HG02981 (cell line): ENCODE measurements around the gene AIM2.
"Not testable (repeated sequence)": the region's sequence is repeated elsewhere in the genome, so short reads cannot be mapped to it uniquely, and the experiment has no call there.

ENCODE experiments used
- ATAC-seq: cut with Tn5 transposase; IDR thresholded peaks from one replicate; pipeline ENCODE4 v1.9.1; 2021; ENCODE audit warnings: mild to moderate bottlenecking, moderate library complexity; ENCODE audit not compliant: unreplicated experiment

Gene AIM2

GRCh38 chr1:159081626-159082025 is 5.1 kb upstream of the AIM2 start:
- no peak for ATAC-seq

GRCh38 chr1:159079525-159079924 is 3.0 kb upstream of the AIM2 start:
- ATAC-seq: no peak

GRCh38 chr1:159077120-159077961 is 775 bp upstream of the AIM2 start:
- ATAC-seq: peak; percentile 66

- ATAC-seq: no peak
These were observed 4.5 kb downstream of the AIM2 start for GRCh38 chr1:159071970-159072582.

GRCh38 chr1:159068886-159069285 is 7.7 kb downstream of the AIM2 start:
- ATAC-seq: no peak

GRCh38 chr1:159067699-159068621 is 8.6 kb downstream of the AIM2 start:
- peak; percentile 88 for ATAC-seq

GRCh38 chr1:159066108-159066507 is 10.5 kb downstream of the AIM2 start:
- ATAC-seq: no peak

GRCh38 chr1:159065106-159065505 is 11.5 kb downstream of the AIM2 start:
- no peak for ATAC-seq

GRCh38 chr1:159058751-159059150 is 17.8 kb downstream of the AIM2 start:
- ATAC-seq: no peak

- no peak for ATAC-seq
These were observed 20.4 kb downstream of the AIM2 start for GRCh38 chr1:159056069-159056698.

GRCh38 chr1:159055181-159055641 is 21.4 kb downstream of the AIM2 start:
- ATAC-seq: no peak

GRCh38 chr1:159054427-159054826 is 22.1 kb downstream of the AIM2 start:
- no peak for ATAC-seq

GRCh38 chr1:159051436-159051835 is 25.1 kb downstream of the AIM2 start:
- ATAC-seq: no peak

- ATAC-seq: not testable (repeated sequence)
These were observed 30.1 kb downstream of the AIM2 start for GRCh38 chr1:159046486-159046885.

GRCh38 chr1:159040893-159041724 is 35.5 kb downstream of the AIM2 start:
- ATAC-seq: no peak

GRCh38 chr1:159040206-159040605 is 36.4 kb downstream of the AIM2 start:
- no peak for ATAC-seq

GRCh38 chr1:159030877-159031447 is 45.6 kb downstream of the AIM2 start:
- no peak for ATAC-seq

GRCh38 chr1:159030311-159030710 is 46.3 kb downstream of the AIM2 start:
- ATAC-seq: no peak

- not testable (repeated sequence) for ATAC-seq
These were observed 49.7 kb downstream of the AIM2 start for GRCh38 chr1:159026841-159027240.
